DND-41 (cell line): ENCODE data around the gene TPK1.
"Not testable (repeated sequence)": the region's sequence is repeated elsewhere in the genome, so short reads cannot be mapped to it uniquely, and the experiment has no call there.

Experiments
- ATAC-seq: fragments of 200-7000 bp; cut with Tn5 transposase; 3 replicates; pipeline ENCODE4 v1.9.1; 2021; ENCODE audit warnings: low read depth; ENCODE audit not compliant: insufficient read depth
- DNase-seq: peaks from one replicate; pipeline ENCODE4 v3.0.0-alpha.2; 2020
- H2AFZ ChIP-seq: 2 replicates; pipeline ENCODE4 v1.6.0; 2012; ENCODE audit warnings: low read depth, low read length
- H3K27ac ChIP-seq: 2 replicates; pipeline ENCODE4 v1.5.1; 2012; ENCODE audit warnings: low read length, inconsistent platforms
- H3K27me3 ChIP-seq: fragments of 200-600 bp; sonication (generic); 2 replicates; pipeline ENCODE4 v1.6.0; 2012; ENCODE audit warnings: low read length, mild to moderate bottlenecking, inconsistent platforms; ENCODE audit not compliant: insufficient read depth, poor library complexity
- H3K36me3 ChIP-seq: 2 replicates; pipeline ENCODE4 v1.5.1; 2012; ENCODE audit warnings: low read length, inconsistent platforms; ENCODE audit not compliant: insufficient read depth
- H3K4me1 ChIP-seq: 2 replicates; pipeline ENCODE4 v1.5.1; 2012; ENCODE audit warnings: mild to moderate bottlenecking, low read length; ENCODE audit not compliant: insufficient read depth
- H3K4me2 ChIP-seq: 2 replicates; pipeline ENCODE4 v1.6.0; 2012; ENCODE audit warnings: mild to moderate bottlenecking, moderate library complexity, low read length, inconsistent platforms; ENCODE audit not compliant: insufficient read depth
- H3K4me3 ChIP-seq, 2 experiments: fragments of 200-600 bp in 1 of 2; shearing (Covaris generic) in 1 of 2; 2 replicates each; pipeline ENCODE4 v1.5.1; 2012 to 2016; ENCODE audit warnings: inconsistent platforms in 2 of 2, low read length in 2 of 2, mild to moderate bottlenecking in 2 of 2, low read depth in 1 of 2, moderate library complexity in 1 of 2
- H3K79me2 ChIP-seq: 2 replicates; pipeline ENCODE4 v1.6.0; 2012; ENCODE audit warnings: low read length, inconsistent platforms; ENCODE audit not compliant: insufficient read depth
- H3K9ac ChIP-seq: 2 replicates; pipeline ENCODE4 v1.6.0; 2012; ENCODE audit warnings: low read depth, mild to moderate bottlenecking, inconsistent platforms, low read length, moderate library complexity
- H3K9me3 ChIP-seq: 2 replicates; pipeline ENCODE4 v1.5.1; 2012; ENCODE audit warnings: low read length, moderate library complexity, mild to moderate bottlenecking, inconsistent platforms; ENCODE audit not compliant: insufficient read depth, severe bottlenecking
- H4K20me1 ChIP-seq: 2 replicates; pipeline ENCODE4 v1.6.0; 2012; ENCODE audit warnings: low read length; ENCODE audit not compliant: insufficient read depth
- EZH2 ChIP-seq: IDR thresholded peaks from 3 replicates; pipeline ENCODE4 v1.6.1; 2012; ENCODE audit warnings: borderline replicate concordance, low read depth, mild to moderate bottlenecking, moderate library complexity, low read length, inconsistent platforms; ENCODE audit not compliant: severe bottlenecking
- TF ChIP-seq, protein P1 (sequence below): IDR thresholded peaks from 2 replicates; pipeline ENCODE4 v1.5.1; 2012; ENCODE audit warnings: borderline replicate concordance, low read length, moderate library complexity, mild to moderate bottlenecking; ENCODE audit not compliant: poor library complexity, severe bottlenecking; ENCODE audit errors: extremely low read depth

TPK1 gene

DNA sequence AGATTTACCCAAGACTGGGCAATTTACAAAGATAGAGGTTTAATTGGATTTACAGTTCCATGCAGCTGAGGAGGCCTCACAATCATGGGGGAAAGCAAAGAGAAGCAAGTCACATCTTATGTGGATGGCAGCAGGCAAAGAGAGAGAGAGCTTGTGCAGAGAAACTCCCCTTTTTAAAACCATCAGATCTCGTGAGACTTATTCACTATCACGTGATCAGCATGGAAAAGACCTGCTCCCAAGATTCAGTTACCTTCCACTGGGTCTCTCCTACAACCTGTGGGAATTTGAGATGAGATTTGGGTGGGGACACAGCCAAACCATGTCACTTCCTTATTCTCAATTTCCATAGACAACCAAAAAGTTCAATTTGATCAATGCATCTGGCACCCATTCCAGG lies 407.4 kb downstream of the TPK1 start:
- no peak overlapping the region for H3K4me2 ChIP-seq
- H4K20me1 ChIP-seq, result no peaks in the 10 kb centered on the region
- DNase-seq (no peak), ATAC-seq (no peak)
- H3K27me3 ChIP-seq, result no peaks in the 10 kb centered on the region
- H3K4me3 ChIP-seq, result no peak overlapping the region
- H3K9ac ChIP-seq, result no peak overlapping the region
- no peak overlapping the region for H2AFZ ChIP-seq
- no peak overlapping the region for H3K27ac ChIP-seq
- no peaks in the 10 kb centered on the region for H3K79me2 ChIP-seq
- no peaks in the 10 kb centered on the region for H3K36me3 ChIP-seq
- no peaks in the 10 kb centered on the region for H3K4me1 ChIP-seq
- TF ChIP-seq, protein P1, sequence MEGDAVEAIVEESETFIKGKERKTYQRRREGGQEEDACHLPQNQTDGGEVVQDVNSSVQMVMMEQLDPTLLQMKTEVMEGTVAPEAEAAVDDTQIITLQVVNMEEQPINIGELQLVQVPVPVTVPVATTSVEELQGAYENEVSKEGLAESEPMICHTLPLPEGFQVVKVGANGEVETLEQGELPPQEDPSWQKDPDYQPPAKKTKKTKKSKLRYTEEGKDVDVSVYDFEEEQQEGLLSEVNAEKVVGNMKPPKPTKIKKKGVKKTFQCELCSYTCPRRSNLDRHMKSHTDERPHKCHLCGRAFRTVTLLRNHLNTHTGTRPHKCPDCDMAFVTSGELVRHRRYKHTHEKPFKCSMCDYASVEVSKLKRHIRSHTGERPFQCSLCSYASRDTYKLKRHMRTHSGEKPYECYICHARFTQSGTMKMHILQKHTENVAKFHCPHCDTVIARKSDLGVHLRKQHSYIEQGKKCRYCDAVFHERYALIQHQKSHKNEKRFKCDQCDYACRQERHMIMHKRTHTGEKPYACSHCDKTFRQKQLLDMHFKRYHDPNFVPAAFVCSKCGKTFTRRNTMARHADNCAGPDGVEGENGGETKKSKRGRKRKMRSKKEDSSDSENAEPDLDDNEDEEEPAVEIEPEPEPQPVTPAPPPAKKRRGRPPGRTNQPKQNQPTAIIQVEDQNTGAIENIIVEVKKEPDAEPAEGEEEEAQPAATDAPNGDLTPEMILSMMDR, result no peak
- TF ChIP-seq EZH2, result no peak
- peaks cover 15% of the 10 kb centered on the region for H3K9me3 ChIP-seq

DNA sequence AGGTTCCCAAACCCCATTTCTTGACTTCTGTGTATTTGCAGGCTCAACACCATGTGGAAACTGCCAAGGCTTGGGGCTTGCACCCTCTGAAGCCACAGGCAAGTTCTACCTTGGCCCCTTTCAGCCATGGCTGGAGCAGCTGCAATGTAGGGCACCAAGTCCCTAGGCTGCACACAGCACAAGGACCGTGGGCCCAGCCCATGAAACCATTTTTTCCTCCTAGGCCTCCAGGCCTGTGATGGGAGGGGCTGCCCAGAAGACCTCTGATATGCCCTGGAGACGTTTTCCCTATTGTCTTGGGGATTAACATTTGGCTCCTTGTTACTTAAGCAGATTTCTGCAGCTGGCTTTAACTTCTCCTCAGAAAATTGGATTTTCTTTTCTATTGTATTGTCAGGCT lies 408.3 kb downstream of the TPK1 start:
- H3K4me2 ChIP-seq, H3K4me1 ChIP-seq, DNase-seq, H3K79me2 ChIP-seq, H3K36me3 ChIP-seq, H3K9ac ChIP-seq, H4K20me1 ChIP-seq, H2AFZ ChIP-seq, H3K27ac ChIP-seq, H3K4me3 ChIP-seq, H3K27me3 ChIP-seq, ATAC-seq: not testable (repeated sequence)
- H3K9me3 ChIP-seq, result peaks cover 15% of the 10 kb centered on the region

DNA sequence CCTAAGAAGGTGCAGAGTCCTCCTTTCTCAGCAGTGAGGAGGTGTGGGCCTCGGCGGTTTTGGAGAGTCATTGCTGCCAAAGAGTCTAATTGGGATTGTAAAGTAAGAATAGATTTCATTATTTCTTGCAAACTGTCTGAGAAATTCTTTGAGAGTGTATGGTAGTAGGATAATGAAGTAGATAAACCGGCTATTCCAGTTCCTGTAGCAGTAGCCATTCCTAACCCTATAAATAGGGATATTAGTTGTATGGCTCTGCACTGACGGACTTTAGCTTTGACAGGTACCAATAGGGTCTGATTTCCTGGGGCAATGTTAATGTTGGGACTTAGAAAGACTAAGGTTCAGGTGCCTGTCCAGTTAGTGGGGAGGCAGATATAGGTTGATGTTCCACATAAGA lies 416.9 kb downstream of the TPK1 start:
- not testable (repeated sequence) for H3K27ac ChIP-seq, H3K79me2 ChIP-seq, H2AFZ ChIP-seq, DNase-seq, ATAC-seq, H3K27me3 ChIP-seq, H3K36me3 ChIP-seq, H3K9ac ChIP-seq, H3K4me2 ChIP-seq, H4K20me1 ChIP-seq, H3K4me3 ChIP-seq, H3K4me1 ChIP-seq, H3K9me3 ChIP-seq

DNA sequence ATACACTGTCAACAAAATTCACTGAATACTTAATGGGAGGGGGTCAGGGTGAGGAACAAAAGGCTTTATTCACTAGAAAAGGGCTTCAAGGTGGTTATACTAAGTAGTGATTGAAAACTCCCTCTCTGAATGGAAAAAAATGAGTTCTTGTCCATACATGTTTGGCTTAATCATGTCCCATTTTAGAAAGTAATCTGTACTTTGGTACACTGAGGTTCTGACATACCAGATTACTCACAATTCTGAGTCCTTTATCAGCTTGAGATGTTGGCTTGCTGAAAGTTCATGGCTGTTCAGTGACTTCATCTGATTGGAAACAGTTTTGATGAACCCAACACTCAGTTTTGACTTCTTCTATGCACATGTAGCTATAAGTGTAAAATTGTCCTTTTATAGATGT lies 419.5 kb downstream of the TPK1 start:
- H4K20me1 ChIP-seq, result no peaks in the 10 kb centered on the region
- H3K79me2 ChIP-seq, result no peaks in the 10 kb centered on the region
- no peak overlapping the region for H3K27ac ChIP-seq
- no peaks in the 10 kb centered on the region for H3K36me3 ChIP-seq
- no peaks in the 10 kb centered on the region for H3K9me3 ChIP-seq
- H3K4me1 ChIP-seq, result no peaks in the 10 kb centered on the region
- no peak for TF ChIP-seq EZH2
- TF ChIP-seq, protein P1, result no peak
- no peak overlapping the region for H2AFZ ChIP-seq
- ATAC-seq (no peak), DNase-seq (no peak)
- H3K27me3 ChIP-seq, result no peaks in the 10 kb centered on the region
- H3K4me3 ChIP-seq, result no peak overlapping the region
- no peak overlapping the region for H3K4me2 ChIP-seq
- no peak overlapping the region for H3K9ac ChIP-seq
